Measurements from ENCODE around the gene STEAP3. TPM values are rescaled to one million over a fixed set of nuclear protein-coding genes. Genes with fewer than 3 reads are reported as not detected.

STEAP3 gene
- total RNA-seq, 2 donors from 2014 or later: 17.9 to 31.4 TPM

GRCh38 chr2:119177171-119177837, 46.3 kb upstream of the STEAP3 start:
- no peak for DNase-seq (ENCODE audit: low spot score)
- Histone ChIP-seq H3K9me3 (no peaks in the 10 kb centered on the region), H3K27me3 (replicated peaks; ENCODE audit: insufficient read depth) (no peaks in the 10 kb centered on the region), H3K36me3 (no peaks in the 10 kb centered on the region), H3K4me3 (no peak overlapping the region), H3K4me1 (ENCODE audit: control insufficient read depth in 1 of 2, low read depth in 2 of 2) (peaks cover 6 to 8% of the 10 kb centered on the region in 2 donors), H3K27ac (no peak overlapping the region)
- no peak for ATAC-seq (ENCODE audit: insufficient number of reproducible peaks, low FRiP score, low read depth)
- no peak for TF ChIP-seq CTCF (IDR thresholded peaks at IDR 0.05)

- ATAC-seq (ENCODE audit: insufficient number of reproducible peaks, low FRiP score, low read depth) (no peak), DNase-seq (ENCODE audit: low spot score) (no peak)
- Histone ChIP-seq H3K36me3 (no peaks in the 10 kb centered on the region), H3K4me3 (no peak overlapping the region), H3K9me3 (no peaks in the 10 kb centered on the region), H3K4me1 (ENCODE audit: control insufficient read depth in 1 of 2, low read depth in 2 of 2) (peaks cover 6 to 8% of the 10 kb centered on the region in 2 donors), H3K27ac (no peak overlapping the region), H3K27me3 (replicated peaks; ENCODE audit: insufficient read depth) (no peaks in the 10 kb centered on the region)
- no peak for TF ChIP-seq CTCF (IDR thresholded peaks at IDR 0.05)
Measured at GRCh38 chr2:119177838-119178190, 45.8 kb upstream of the STEAP3 start.

GRCh38 chr2:119178776-119179175, 44.9 kb upstream of the STEAP3 start:
- no peak for TF ChIP-seq CTCF (IDR thresholded peaks at IDR 0.05)
- ATAC-seq (ENCODE audit: insufficient number of reproducible peaks, low FRiP score, low read depth) (no peak), DNase-seq (ENCODE audit: low spot score) (no peak)

GRCh38 chr2:119179202-119179601, 44.4 kb upstream of the STEAP3 start:
- Histone ChIP-seq H3K9me3 (no peaks in the 10 kb centered on the region), H3K4me1 (ENCODE audit: control insufficient read depth in 1 of 2, low read depth in 2 of 2) (peaks cover 6 to 8% of the 10 kb centered on the region in 2 donors), H3K27me3 (replicated peaks; ENCODE audit: insufficient read depth) (no peaks in the 10 kb centered on the region), H3K27ac (no peak overlapping the region), H3K4me3 (no peak overlapping the region), H3K36me3 (no peaks in the 10 kb centered on the region)
- ATAC-seq (ENCODE audit: insufficient number of reproducible peaks, low FRiP score, low read depth) (no peak), DNase-seq (ENCODE audit: low spot score) (no peak)
- no peak for TF ChIP-seq CTCF (IDR thresholded peaks at IDR 0.05)

More at GRCh38 chr2:119178776-119179175, 44.9 kb upstream of the STEAP3 start:
- Histone ChIP-seq H3K27ac (no peak overlapping the region), H3K27me3 (replicated peaks; ENCODE audit: insufficient read depth) (no peaks in the 10 kb centered on the region), H3K4me3 (no peak overlapping the region), H3K4me1 (ENCODE audit: control insufficient read depth in 1 of 2, low read depth in 2 of 2) (peaks cover 6 to 8% of the 10 kb centered on the region in 2 donors), H3K36me3 (no peaks in the 10 kb centered on the region), H3K9me3 (no peaks in the 10 kb centered on the region)

GRCh38 chr2:119179991-119180390, 43.6 kb upstream of the STEAP3 start:
- no peak overlapping the region for H3K4me3 ChIP-seq
- no peaks in the 10 kb centered on the region for H3K9me3 ChIP-seq
- no peak for ATAC-seq (ENCODE audit: insufficient number of reproducible peaks, low FRiP score, low read depth)
- H3K27me3 ChIP-seq (replicated peaks; ENCODE audit: insufficient read depth): no peaks in the 10 kb centered on the region
- H3K27ac ChIP-seq: no peak overlapping the region
- no peak for DNase-seq (ENCODE audit: low spot score)
- H3K4me1 ChIP-seq (ENCODE audit: control insufficient read depth in 1 of 2, low read depth in 2 of 2): peaks cover 6 to 8% of the 10 kb centered on the region in 2 donors
- no peaks in the 10 kb centered on the region for H3K36me3 ChIP-seq
- no peak for TF ChIP-seq CTCF (IDR thresholded peaks at IDR 0.05)

Data from thoracic aorta (tissue), 2 donors.